H1 (cell line): ENCODE results near the gene BICD1. TPM values are rescaled to one million over a fixed set of nuclear protein-coding genes. Genes with fewer than 3 reads are reported as not detected.

Experiments used
- ATF3 ChIP-seq: IDR thresholded peaks from 2 replicates; pipeline ENCODE4 v1.6.1; 2011; ENCODE audit warnings: low read depth, mild to moderate bottlenecking, low read length; ENCODE audit not compliant: insufficient read depth
- BACH1 ChIP-seq: IDR thresholded peaks from 2 replicates; pipeline ENCODE4 v1.6.1; 2012; ENCODE audit warnings: low read length, improper control_type of control experiment
- BRCA1 ChIP-seq: IDR thresholded peaks from 2 replicates; pipeline ENCODE4 v1.6.1; 2012; ENCODE audit warnings: low read depth, low read length, improper control_type of control experiment
- CBX8 ChIP-seq: fragments of 300-800, 300-1000 bp; sonication (generic); IDR thresholded peaks from 2 replicates; pipeline ENCODE4 v1.7.1; 2016; ENCODE audit warnings: low read depth, low read length, borderline replicate concordance
- EP300 ChIP-seq, 2 experiments: IDR thresholded peaks; 1 replicate in 1 of 2; 2 replicates in 1 of 2; pipeline ENCODE4 v1.6.1; 2011 to 2012; ENCODE audit warnings: low read depth in 2 of 2, low read length in 2 of 2, mild to moderate bottlenecking in 2 of 2, borderline replicate concordance in 1 of 2, inconsistent platforms in 1 of 2, moderate library complexity in 1 of 2
- EZH2 ChIP-seq: fragments of 200-600 bp; sonication (generic); IDR thresholded peaks from 2 replicates; pipeline ENCODE4 v1.7.1; 2012; ENCODE audit warnings: low read depth, mild to moderate bottlenecking, moderate library complexity, low read length, inconsistent platforms; ENCODE audit not compliant: severe bottlenecking
- JUND ChIP-seq: IDR thresholded peaks from 2 replicates; pipeline ENCODE4 v1.6.1; 2011; ENCODE audit warnings: mild to moderate bottlenecking, improper control_type of control experiment, low read length
- KDM4A ChIP-seq: IDR thresholded peaks from one replicate; pipeline ENCODE4 v1.7.1; 2012; ENCODE audit warnings: low read depth, mild to moderate bottlenecking, moderate library complexity, low read length, inconsistent platforms; ENCODE audit not compliant: severe bottlenecking
- NRF1 ChIP-seq: IDR thresholded peaks from 2 replicates; pipeline ENCODE4 v1.6.1; 2011; ENCODE audit warnings: mild to moderate bottlenecking, low read depth, low read length, improper control_type of control experiment
- POLR2AphosphoS5 ChIP-seq: IDR thresholded peaks from 2 replicates; pipeline ENCODE4 v1.6.1; 2011; ENCODE audit warnings: low read depth, low read length
- RBBP5 ChIP-seq: IDR thresholded peaks from 2 replicates; pipeline ENCODE4 v1.7.1; 2012; ENCODE audit warnings: low read depth, mild to moderate bottlenecking, inconsistent platforms, low read length, moderate library complexity, borderline replicate concordance
- RFX5 ChIP-seq: IDR thresholded peaks from 2 replicates; pipeline ENCODE4 v1.6.1; 2011; ENCODE audit warnings: low read depth, low read length, improper control_type of control experiment, borderline replicate concordance
- SAP30 ChIP-seq: fragments of 300-600 bp; sonication (generic); IDR thresholded peaks from 2 replicates; pipeline ENCODE4 v1.7.1; 2012; ENCODE audit warnings: low read length, moderate library complexity, mild to moderate bottlenecking, inconsistent platforms; ENCODE audit not compliant: insufficient read depth, insufficient replicate concordance
- SIRT6 ChIP-seq: IDR thresholded peaks from one replicate; pipeline ENCODE4 v1.7.1; 2012; ENCODE audit warnings: low read length, inconsistent platforms
- SIX5 ChIP-seq: IDR thresholded peaks from 2 replicates; pipeline ENCODE4 v1.6.1; 2011; ENCODE audit warnings: mild to moderate bottlenecking, low read depth, low read length
- SP1 ChIP-seq: IDR thresholded peaks from 2 replicates; pipeline ENCODE4 v1.6.1; 2011; ENCODE audit warnings: low read depth, low read length
- TAF7 ChIP-seq: optimal IDR thresholded peaks from 2 replicates; pipeline ENCODE3; 2011; ENCODE audit warnings: low read depth, mild to moderate bottlenecking, inconsistent platforms, low read length, moderate library complexity, borderline replicate concordance
- TEAD4 ChIP-seq: IDR thresholded peaks from 2 replicates; pipeline ENCODE4 v1.6.1; 2012; ENCODE audit warnings: low read depth, low read length, inconsistent platforms, mixed read lengths
- polyA plus RNA-seq, 7 experiments: library from polyadenylated mRNA; depleted of rRNA in 3 of 7; stranded (reverse) in 5 of 7; unstranded in 2 of 7; fragments of >200 nt in 5 of 7; fragments of 200-250 nt in 2 of 7; gene quantifications; 1 replicate in 5 of 7; 2 replicates in 1 of 7; 4 replicates in 1 of 7; pipeline versions ENCODE4 v1.2.1 to v1.2.3, GENCODE V29; 2011 to 2013; ENCODE audit warnings: missing spikeins in 2 of 7, mixed read lengths in 2 of 7
- total RNA-seq: library from RNA; stranded (reverse); fragmentation: NEBNext Ultra II Directional; extraction: Animal tissue kit (Norgen Biotek cat#: 25700); gene quantifications from 2 replicates; pipeline ENCODE4 v1.2.1, GENCODE V29; 2021
- TF ChIP-seq, protein P1 (sequence below): IDR thresholded peaks from 2 replicates; pipeline ENCODE4 v1.6.1; 2011; ENCODE audit warnings: low read length, improper control_type of control experiment
- TF ChIP-seq, protein P2 (sequence below), 3 experiments: IDR thresholded peaks; 1 replicate in 2 of 3; 2 replicates in 1 of 3; pipeline versions ENCODE4 v1.5.1 to v1.6.1; 2011; ENCODE audit warnings: low read length in 3 of 3, mild to moderate bottlenecking in 3 of 3, inconsistent platforms in 2 of 3, low read depth in 1 of 3, moderate library complexity in 1 of 3; ENCODE audit not compliant: insufficient read depth in 1 of 3; ENCODE audit errors: control extremely low read depth in 1 of 3

BICD1 gene
- total and polyA plus RNA-seq, 2 of the 8 experiments (the other 6 are each of a cell fraction or from before 2014, with no cell fraction given): 34.1 to 58.4 TPM

GRCh38 chr12:32399370-32400113 lies 292.9 kb downstream of the BICD1 start, which contains the start of gene FGD4 (continued):
- TF ChIP-seq EP300 (IDR thresholded peaks at IDR 0.05; ENCODE audit: borderline replicate concordance in 1 of 2, low read depth in 2 of 2, low read length in 2 of 2): 0 out of 3 replicates have a peak, but pooled peaks of 1 of the 2 experiments have one; percentile 12
- TF ChIP-seq CBX8: no peak
- peak; percentile 96 for TF ChIP-seq RBBP5
- no peak for TF ChIP-seq BACH1
- TF ChIP-seq, protein P1, sequence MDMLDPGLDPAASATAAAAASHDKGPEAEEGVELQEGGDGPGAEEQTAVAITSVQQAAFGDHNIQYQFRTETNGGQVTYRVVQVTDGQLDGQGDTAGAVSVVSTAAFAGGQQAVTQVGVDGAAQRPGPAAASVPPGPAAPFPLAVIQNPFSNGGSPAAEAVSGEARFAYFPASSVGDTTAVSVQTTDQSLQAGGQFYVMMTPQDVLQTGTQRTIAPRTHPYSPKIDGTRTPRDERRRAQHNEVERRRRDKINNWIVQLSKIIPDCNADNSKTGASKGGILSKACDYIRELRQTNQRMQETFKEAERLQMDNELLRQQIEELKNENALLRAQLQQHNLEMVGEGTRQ: no peak
- no peak for TF ChIP-seq NRF1
- TF ChIP-seq, protein P2, sequence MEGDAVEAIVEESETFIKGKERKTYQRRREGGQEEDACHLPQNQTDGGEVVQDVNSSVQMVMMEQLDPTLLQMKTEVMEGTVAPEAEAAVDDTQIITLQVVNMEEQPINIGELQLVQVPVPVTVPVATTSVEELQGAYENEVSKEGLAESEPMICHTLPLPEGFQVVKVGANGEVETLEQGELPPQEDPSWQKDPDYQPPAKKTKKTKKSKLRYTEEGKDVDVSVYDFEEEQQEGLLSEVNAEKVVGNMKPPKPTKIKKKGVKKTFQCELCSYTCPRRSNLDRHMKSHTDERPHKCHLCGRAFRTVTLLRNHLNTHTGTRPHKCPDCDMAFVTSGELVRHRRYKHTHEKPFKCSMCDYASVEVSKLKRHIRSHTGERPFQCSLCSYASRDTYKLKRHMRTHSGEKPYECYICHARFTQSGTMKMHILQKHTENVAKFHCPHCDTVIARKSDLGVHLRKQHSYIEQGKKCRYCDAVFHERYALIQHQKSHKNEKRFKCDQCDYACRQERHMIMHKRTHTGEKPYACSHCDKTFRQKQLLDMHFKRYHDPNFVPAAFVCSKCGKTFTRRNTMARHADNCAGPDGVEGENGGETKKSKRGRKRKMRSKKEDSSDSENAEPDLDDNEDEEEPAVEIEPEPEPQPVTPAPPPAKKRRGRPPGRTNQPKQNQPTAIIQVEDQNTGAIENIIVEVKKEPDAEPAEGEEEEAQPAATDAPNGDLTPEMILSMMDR (IDR thresholded peaks at IDR 0.05; ENCODE audit: control extremely low read depth in 1 of 3, insufficient read depth in 1 of 3, low read depth in 1 of 3, low read length in 3 of 3): peak; percentile 56 to 87 (median 64)
- no peak for TF ChIP-seq SP1
- no peak for TF ChIP-seq BRCA1
- no peak for TF ChIP-seq SIRT6
- TF ChIP-seq TAF7: peak; percentile 80
- TF ChIP-seq JUND: no peak
- TF ChIP-seq KDM4A: peak; percentile 61
- TF ChIP-seq SIX5: no peak
- no peak for TF ChIP-seq SAP30
- TF ChIP-seq ATF3: no peak
- no peak for TF ChIP-seq TEAD4
- no peak for TF ChIP-seq EZH2
- no peak for TF ChIP-seq RFX5
- peak; percentile 63 for TF ChIP-seq POLR2AphosphoS5
